ENCODE results near the gene SPG7. TPM values are rescaled to one million over a fixed set of nuclear protein-coding genes. Genes with fewer than 3 reads are reported as not detected.

SPG7 gene
- total RNA-seq, 1 donor from 2014 or later = 109 TPM

DNA sequence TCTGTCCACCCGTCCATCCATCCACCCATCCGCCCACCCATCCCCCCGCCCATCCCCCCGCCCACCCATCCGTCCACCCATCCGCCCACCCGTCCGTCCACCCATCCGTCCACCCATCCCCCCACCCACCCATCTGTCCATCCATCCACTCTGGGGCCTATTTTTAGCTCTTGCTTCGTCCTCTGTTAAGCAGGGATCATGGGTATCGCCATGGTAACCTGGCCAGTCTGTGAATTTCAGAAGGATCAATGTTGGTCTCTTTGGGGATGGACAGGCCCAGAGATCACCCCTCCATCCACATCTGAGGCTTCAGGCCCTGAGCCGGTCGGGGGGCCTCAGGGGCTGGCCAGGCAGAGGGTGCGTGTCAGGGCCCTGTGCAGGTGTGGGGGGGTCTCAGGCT is 90.0 kb downstream of the SPG7 start:
- Mint-ChIP-seq H3K36me3 (ENCODE audit: low read depth) (no peaks in the 10 kb centered on the region), H3K27ac (no peak overlapping the region), H3K9me3 (no peaks in the 10 kb centered on the region), H3K4me3 (no peak overlapping the region), H3K4me1 (peaks cover 15% of the 10 kb centered on the region), H3K27me3 (no peaks in the 10 kb centered on the region)
- intact Hi-C loops (cut with micrococcal nuclease) = no loop called here
- DNase-seq = no peak

DNA sequence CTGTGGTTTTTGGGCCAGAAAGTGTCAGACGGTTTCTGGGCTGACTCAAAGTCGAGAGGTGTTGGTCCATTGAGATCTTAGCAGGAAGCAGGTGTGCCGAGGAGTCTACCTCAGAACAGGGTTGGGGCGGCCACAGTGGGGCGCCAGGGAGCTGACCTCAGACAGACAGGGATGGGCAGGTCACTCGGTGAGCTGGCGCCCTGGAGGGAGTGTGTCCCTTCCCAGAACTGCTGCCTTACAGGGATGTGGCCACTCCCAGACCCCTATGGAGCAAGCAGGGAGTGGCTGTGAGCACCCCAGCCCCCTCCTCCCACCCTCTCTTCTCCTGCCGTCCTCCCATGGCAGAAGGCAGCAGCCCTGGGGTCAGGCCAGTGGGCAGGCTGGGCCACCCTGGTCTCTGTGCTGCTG is 91.3 kb downstream of the SPG7 start:
- H3K4me1 Mint-ChIP-seq = peaks cover 9% of the 10 kb centered on the region
- no peak overlapping the region for H3K4me3 Mint-ChIP-seq
- intact Hi-C loops (cut with micrococcal nuclease) = no loop called here
- peak; percentile 76 for DNase-seq
- peak overlapping the region; percentile 56 for H3K27ac Mint-ChIP-seq
- no peaks in the 10 kb centered on the region for H3K27me3 Mint-ChIP-seq
- no peaks in the 10 kb centered on the region for H3K9me3 Mint-ChIP-seq
- no peaks in the 10 kb centered on the region for H3K36me3 Mint-ChIP-seq (ENCODE audit: low read depth)

DNA sequence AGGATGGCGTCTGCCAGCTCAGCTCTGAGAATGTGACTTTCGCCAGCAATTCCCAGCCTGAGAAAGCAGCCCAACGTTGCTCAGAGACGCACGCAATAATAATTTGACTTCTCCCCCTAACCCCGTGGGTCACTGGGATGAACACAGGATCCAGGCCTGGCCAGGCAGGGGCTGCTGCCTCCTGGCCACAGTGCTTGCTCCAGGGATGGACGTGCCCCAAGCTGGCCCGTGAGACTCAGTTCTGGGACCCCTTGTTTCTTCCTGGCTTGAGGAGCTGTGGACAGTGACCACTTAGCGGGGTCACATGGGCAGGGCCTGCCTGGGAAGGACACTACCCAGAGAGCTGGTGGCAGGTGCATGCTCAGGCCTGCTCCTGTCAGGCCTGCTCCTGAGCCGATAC is 91.7 kb downstream of the SPG7 start:
- Mint-ChIP-seq H3K27ac (no peak overlapping the region), H3K9me3 (no peaks in the 10 kb centered on the region), H3K36me3 (ENCODE audit: low read depth) (no peaks in the 10 kb centered on the region), H3K4me3 (no peak overlapping the region), H3K27me3 (no peaks in the 10 kb centered on the region), H3K4me1 (peaks cover 9% of the 10 kb centered on the region)
- DNase-seq = no peak
- intact Hi-C loops (cut with micrococcal nuclease) = no loop called here

DNA sequence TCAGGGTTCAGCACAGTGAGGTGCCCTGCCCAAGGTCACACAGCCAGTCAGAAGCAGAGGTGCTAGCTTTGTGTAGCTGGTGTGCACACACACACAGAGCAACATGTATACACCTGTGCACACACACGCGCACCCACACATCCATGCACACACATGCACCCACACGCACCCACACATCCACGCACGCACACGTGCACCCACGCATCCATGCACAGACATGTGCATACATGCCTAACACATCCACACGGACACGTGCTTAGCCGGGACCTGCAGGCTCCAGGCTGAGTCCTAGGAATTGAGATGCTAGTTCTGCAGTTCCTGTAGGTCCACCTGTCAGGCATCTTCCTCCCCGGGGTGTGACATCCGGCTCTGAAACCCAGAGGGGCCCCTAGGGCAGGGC is 92.2 kb downstream of the SPG7 start:
- no peaks in the 10 kb centered on the region for H3K36me3 Mint-ChIP-seq (ENCODE audit: low read depth)

DNA sequence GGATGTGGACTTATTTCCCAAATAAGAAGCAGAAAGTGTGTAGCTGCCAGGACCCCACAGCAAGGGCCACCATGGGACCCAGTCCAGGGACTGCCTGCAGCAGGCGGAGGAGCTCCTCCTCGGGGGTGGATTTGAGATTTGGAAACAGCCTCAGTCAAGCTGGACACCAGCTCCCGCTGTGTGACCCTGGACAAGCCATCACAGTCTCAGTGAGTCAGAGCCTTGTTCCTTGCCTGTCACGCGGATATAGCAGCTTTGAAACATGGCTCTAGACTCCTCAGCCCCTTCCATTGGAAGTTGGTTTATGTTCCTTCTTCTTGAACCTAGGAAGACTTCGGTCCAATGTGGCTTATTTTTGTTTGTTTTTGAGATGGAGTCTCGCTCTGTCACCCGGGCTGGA is 92.8 kb downstream of the SPG7 start:
- intact Hi-C loops (cut with micrococcal nuclease) = no loop called here
- DNase-seq = no peak
- no peaks in the 10 kb centered on the region for H3K36me3 Mint-ChIP-seq (ENCODE audit: low read depth)
- H3K4me1 Mint-ChIP-seq = peaks cover 9% of the 10 kb centered on the region
- no peak overlapping the region for H3K4me3 Mint-ChIP-seq
- no peaks in the 10 kb centered on the region for H3K9me3 Mint-ChIP-seq
- no peaks in the 10 kb centered on the region for H3K27me3 Mint-ChIP-seq
- H3K27ac Mint-ChIP-seq = no peak overlapping the region

More for the DNA sequence above, 92.2 kb downstream of the SPG7 start:
- intact Hi-C loops (cut with micrococcal nuclease) = no loop called here
- H3K4me3 Mint-ChIP-seq = no peak overlapping the region
- H3K4me1 Mint-ChIP-seq = peaks cover 9% of the 10 kb centered on the region
- H3K27ac Mint-ChIP-seq = no peak overlapping the region
- H3K27me3 Mint-ChIP-seq = no peaks in the 10 kb centered on the region
- DNase-seq = no peak
- H3K9me3 Mint-ChIP-seq = no peaks in the 10 kb centered on the region

DNA sequence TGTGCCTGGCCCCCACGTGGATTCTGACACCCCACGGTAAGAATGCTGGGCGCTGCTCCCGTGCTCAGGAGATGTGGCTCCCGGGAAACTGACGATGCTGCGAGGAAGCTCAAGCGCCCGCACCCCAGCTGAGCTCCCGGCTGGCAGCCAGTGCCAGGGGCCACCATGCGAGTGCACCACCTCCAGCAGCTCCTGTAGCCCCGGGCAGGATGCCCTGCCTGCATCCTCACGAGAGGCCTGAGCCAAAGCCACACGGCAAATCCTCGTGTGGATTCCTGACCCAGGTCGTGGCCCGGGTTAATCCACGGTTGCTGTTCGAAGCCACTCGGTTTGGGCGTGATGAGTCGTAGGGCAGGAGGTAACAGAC is 93.7 kb downstream of the SPG7 start:
- H3K9me3 Mint-ChIP-seq = no peaks in the 10 kb centered on the region

DNA sequence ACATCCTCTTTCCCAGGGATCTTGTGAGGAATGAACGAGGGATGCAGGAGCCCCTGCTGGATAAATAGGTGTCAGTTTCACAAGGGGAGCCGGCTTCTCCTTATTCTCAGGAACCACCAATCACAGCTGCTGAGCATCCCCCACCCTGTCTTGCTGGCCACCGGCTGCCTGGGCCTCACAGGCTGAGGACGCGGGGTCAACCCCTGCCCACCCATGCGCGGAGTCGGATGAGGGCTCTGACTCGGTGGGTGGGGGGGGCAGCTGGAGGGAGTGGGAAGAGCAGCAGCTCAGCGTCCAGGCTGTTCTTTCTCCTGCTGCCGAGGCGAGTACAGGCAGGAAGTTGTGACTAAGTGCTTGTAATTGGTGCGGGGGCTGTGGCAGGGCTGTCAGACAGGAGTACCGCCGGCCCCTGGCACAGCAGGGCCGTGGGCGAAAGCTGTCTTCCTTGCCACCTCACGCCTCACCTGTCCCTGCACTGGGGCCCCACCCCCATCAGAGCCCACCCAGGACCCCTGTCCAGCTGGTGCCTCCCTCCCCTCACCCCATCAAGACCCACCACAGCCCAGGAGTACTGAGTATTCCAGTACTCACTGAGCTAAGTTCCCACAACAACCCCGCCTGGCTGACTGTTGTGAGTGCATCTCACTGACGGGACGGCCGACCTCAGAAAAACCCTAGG is 94.2 kb downstream of the SPG7 start:
- Mint-ChIP-seq H3K9me3 (no peaks in the 10 kb centered on the region), H3K27ac (peak overlapping the region; percentile 62), H3K4me1 (peaks cover 9% of the 10 kb centered on the region), H3K27me3 (no peaks in the 10 kb centered on the region), H3K36me3 (ENCODE audit: low read depth) (no peaks in the 10 kb centered on the region), H3K4me3 (peak overlapping the region; percentile 53)
- peak; percentile 80 for DNase-seq
- intact Hi-C loops (cut with micrococcal nuclease) = loop anchor here (2.0 kb wide), 1 partner anchor 38 kb away; no protein-coding TSS in a partner anchor

More for the DNA sequence above, 93.7 kb downstream of the SPG7 start:
- DNase-seq = no peak
- Mint-ChIP-seq H3K27ac (no peak overlapping the region), H3K36me3 (ENCODE audit: low read depth) (no peaks in the 10 kb centered on the region), H3K4me3 (no peak overlapping the region), H3K27me3 (no peaks in the 10 kb centered on the region), H3K4me1 (peaks cover 9% of the 10 kb centered on the region)
- intact Hi-C loops (cut with micrococcal nuclease) = loop anchor here (2.0 kb wide), 1 partner anchor 39 kb away; no protein-coding TSS in a partner anchor

DNA sequence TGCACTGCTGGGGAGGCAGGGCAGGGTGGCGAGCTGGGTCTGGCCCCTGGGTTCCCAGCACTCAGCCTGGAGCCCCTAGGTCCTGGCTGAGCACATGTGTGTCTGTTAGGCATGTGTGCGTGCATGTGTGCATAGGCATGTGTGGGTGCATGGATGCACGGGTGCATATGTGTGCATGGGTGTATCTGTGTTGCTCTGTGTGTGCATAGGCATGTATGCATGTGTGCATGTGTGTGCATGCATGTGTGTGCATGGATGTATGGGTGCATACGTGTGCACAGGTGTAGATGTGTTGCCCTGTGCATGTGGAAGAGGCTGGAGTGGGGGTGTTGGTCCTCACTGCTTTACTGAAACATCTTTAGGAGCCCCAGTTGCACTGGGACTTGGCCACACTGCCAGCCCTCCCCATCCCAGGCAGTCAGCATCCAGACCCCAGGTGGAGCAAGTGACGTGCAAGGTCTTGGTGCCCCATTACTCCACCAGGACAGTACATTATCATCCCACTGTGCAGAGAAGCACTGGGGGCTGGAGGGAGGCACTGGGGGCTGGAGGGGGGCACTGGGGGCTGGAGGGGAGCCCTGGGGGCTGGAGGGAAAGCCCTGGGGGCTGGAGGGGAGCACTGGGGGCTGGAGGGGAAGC is 94.9 kb downstream of the SPG7 start:
- Mint-ChIP-seq H3K27ac (peak overlapping the region; percentile 62), H3K27me3 (no peaks in the 10 kb centered on the region), H3K4me1 (peaks cover 9% of the 10 kb centered on the region), H3K9me3 (no peaks in the 10 kb centered on the region), H3K36me3 (ENCODE audit: low read depth) (no peaks in the 10 kb centered on the region), H3K4me3 (peak overlapping the region; percentile 53)
- intact Hi-C loops (cut with micrococcal nuclease) = loop anchor here (2.0 kb wide), 1 partner anchor 38 kb away; no protein-coding TSS in a partner anchor
- no peak for DNase-seq

DNA sequence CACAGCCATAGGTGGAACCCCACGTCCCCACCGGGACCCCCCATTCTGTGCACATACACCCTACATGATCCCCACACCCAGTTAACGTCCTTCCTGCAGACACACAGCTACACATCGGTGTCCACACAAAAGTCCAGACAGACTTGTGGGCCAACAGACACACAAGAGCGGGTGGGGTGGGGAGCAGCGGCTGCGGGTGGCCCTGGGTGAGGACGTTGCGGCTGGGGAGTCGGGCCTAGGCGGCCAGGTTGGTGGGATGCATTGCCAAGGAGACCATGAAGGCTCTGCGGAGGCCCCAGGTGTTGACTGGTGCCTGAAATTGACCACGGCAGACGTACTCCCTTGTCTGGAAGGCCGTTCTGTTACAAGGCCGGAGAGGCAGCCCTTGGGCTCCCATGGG is 96.6 kb downstream of the SPG7 start:
- Mint-ChIP-seq H3K9me3 (no peaks in the 10 kb centered on the region), H3K36me3 (ENCODE audit: low read depth) (no peaks in the 10 kb centered on the region), H3K4me3 (no peak overlapping the region), H3K4me1 (peaks cover 9% of the 10 kb centered on the region), H3K27me3 (no peaks in the 10 kb centered on the region), H3K27ac (no peak overlapping the region)
- no peak for DNase-seq
- intact Hi-C loops (cut with micrococcal nuclease) = no loop called here

DNA sequence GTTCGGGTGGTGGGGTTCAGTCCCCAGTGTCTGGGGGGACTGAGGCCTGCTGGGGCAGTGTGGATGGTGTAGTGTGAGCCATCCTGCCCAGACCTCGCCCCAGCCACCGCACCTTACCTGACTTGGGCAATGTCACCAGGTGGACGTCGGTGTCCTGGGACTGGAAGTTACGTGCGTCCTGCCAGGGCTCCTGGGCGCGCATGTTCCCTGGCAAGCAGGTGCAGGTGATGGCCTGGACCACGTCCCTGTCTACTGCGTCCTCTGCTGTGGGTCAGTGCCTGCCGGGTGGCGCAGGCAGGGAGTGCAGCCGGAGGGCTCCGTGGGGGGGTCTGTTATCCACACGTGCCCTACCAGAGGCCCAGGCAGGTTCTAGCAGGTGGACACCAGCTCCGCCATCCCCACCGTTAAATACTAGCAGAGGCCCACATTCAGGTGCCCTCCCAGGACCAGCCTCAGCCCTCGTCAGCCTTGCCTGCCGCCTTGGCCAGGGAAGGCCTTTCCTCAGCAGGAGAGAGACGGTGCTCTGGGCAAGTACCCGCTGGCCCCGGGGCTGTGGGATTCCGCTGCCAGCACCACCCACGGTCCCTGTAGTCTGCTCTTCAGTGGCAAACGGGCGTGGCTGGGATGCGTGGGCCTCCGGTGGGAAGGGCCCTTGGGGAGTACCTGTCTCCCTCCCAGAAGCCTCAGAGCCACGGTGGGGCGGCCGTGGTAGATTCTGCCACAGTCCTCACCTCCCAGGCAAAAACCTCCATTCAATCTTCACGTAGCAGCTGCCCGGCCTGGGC is 97.2 kb downstream of the SPG7 start:
- Mint-ChIP-seq H3K27me3 (no peaks in the 10 kb centered on the region), H3K4me1 (peaks cover 9% of the 10 kb centered on the region), H3K9me3 (no peaks in the 10 kb centered on the region), H3K36me3 (ENCODE audit: low read depth) (no peaks in the 10 kb centered on the region), H3K4me3 (no peak overlapping the region), H3K27ac (no peak overlapping the region)
- intact Hi-C loops (cut with micrococcal nuclease) = no loop called here
- DNase-seq = no peak

DNA sequence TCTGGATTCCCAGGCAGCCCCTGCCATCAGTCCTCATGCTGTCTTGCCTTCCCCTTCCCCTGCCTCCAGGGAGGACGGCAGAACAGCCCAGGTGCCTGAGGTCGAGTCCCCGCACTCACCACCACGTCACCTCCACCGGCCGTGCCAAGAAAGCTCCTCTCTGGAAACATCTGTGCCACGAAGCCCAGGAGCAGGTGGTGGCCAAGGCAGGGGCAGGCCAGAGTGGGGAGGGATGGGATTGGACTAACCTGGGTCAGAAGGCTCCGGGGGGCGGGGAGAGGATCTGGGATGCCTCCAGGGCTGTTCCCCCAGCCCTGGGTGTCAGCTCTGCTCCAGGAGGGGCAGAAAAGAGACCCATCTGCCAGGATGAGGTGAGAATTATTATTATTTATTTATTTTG is 97.8 kb downstream of the SPG7 start:
- Mint-ChIP-seq H3K27me3 (no peaks in the 10 kb centered on the region), H3K9me3 (no peaks in the 10 kb centered on the region), H3K27ac (no peak overlapping the region), H3K4me1 (peaks cover 9% of the 10 kb centered on the region), H3K36me3 (ENCODE audit: low read depth) (no peaks in the 10 kb centered on the region), H3K4me3 (no peak overlapping the region)
- no peak for DNase-seq
- intact Hi-C loops (cut with micrococcal nuclease) = no loop called here

Other genes starting within 250 kb of the SPG7 start
- gene ANKRD11, start 17.8 kb upstream of the SPG7 start, total RNA-seq = 152 TPM in 2 replicates
- gene RPL13, start 52.3 kb downstream of the SPG7 start, total RNA-seq = 2,234 and 2,296 TPM in 2 replicates
- gene CPNE7, start 67.4 kb downstream of the SPG7 start, total RNA-seq = 46.6 and 56.0 TPM in 2 replicates
- not detected in 2 replicates for gene DPEP1, start 105.2 kb downstream of the SPG7 start, total RNA-seq
- 83.7 and 84.3 TPM in 2 replicates for gene CHMP1A, start 149.3 kb downstream of the SPG7 start, total RNA-seq
- 14.6 and 17.2 TPM in 2 replicates for gene SPATA33, start 149.4 kb downstream of the SPG7 start, total RNA-seq
- gene CDK10, start 178.3 kb downstream of the SPG7 start, total RNA-seq = 104 and 108 TPM in 2 replicates
- gene SPATA2L, start 193.3 kb downstream of the SPG7 start, total RNA-seq = 12.8 and 13.2 TPM in 2 replicates
- 3.6 and 3.9 TPM in 2 replicates for gene VPS9D1, start 212.5 kb downstream of the SPG7 start, total RNA-seq
- gene ZNF276, start 213.1 kb downstream of the SPG7 start, total RNA-seq = 32.9 and 33.3 TPM in 2 replicates